Activated CD4-positive, alpha-beta T cell treated with anti-CD3 and anti-CD28 coated beads for 4 hours (primary cell): ENCODE data around the gene IER3IP1.
"Not testable (repeated sequence)": the region's sequence is repeated elsewhere in the genome, so short reads cannot be mapped to it uniquely, and the experiment has no call there.

Experiments used
- DNase-seq, 2 donors: peaks; one replicate each; pipeline ENCODE4 v3.0.0-alpha.2; 2020

The IER3IP1 gene

GRCh38 chr18:47158404-47158803 is 17.8 kb downstream of the IER3IP1 start:
- not testable (repeated sequence) for DNase-seq

GRCh38 chr18:47151439-47151838 is 24.7 kb downstream of the IER3IP1 start:
- DNase-seq: no peak

GRCh38 chr18:47150824-47151366 is 25.3 kb downstream of the IER3IP1 start:
- DNase-seq: no peak

- peak; percentile 73 for DNase-seq
These were observed 25.9 kb downstream of the IER3IP1 start, which contains the start of gene HDHD2 for GRCh38 chr18:47150029-47150823. HDHD2 (minus strand) TSS chr18:47150500; CDS start chr18:47136439, 14,061 bp downstream.

GRCh38 chr18:47149457-47150028 is 26.6 kb downstream of the IER3IP1 start:
- no peak for DNase-seq

- no peak for DNase-seq
These were observed 30.0 kb downstream of the IER3IP1 start for GRCh38 chr18:47146206-47146605.

- DNase-seq: no peak
These were observed 32.2 kb downstream of the IER3IP1 start for GRCh38 chr18:47143899-47144485.

- no peak for DNase-seq
These were observed 33.0 kb downstream of the IER3IP1 start for GRCh38 chr18:47143153-47143552.

GRCh38 chr18:47141289-47141688 is 34.9 kb downstream of the IER3IP1 start:
- DNase-seq: no peak

GRCh38 chr18:47121146-47121545 is 55.0 kb downstream of the IER3IP1 start:
- DNase-seq: no peak

GRCh38 chr18:47120428-47120827 is 55.7 kb downstream of the IER3IP1 start:
- no peak for DNase-seq

- no peak for DNase-seq
These were observed 57.2 kb downstream of the IER3IP1 start for GRCh38 chr18:47118981-47119380.

GRCh38 chr18:47115205-47115604 is 61.0 kb downstream of the IER3IP1 start:
- DNase-seq: no peak

- no peak for DNase-seq
These were observed 62.2 kb downstream of the IER3IP1 start for GRCh38 chr18:47113796-47114540.

GRCh38 chr18:47110492-47111274 is 65.5 kb downstream of the IER3IP1 start:
- DNase-seq: no peak

- no peak for DNase-seq
These were observed 66.4 kb downstream of the IER3IP1 start for GRCh38 chr18:47109720-47110119.

GRCh38 chr18:47108998-47109405 is 67.2 kb downstream of the IER3IP1 start:
- DNase-seq: no peak

- DNase-seq: no peak
These were observed 67.8 kb downstream of the IER3IP1 start for GRCh38 chr18:47108373-47108772.
